ENCODE data around the gene CHIC2. TPM values are rescaled to one million over a fixed set of nuclear protein-coding genes. Genes with fewer than 3 reads are reported as not detected.
"Not testable (repeated sequence)": the region's sequence is repeated elsewhere in the genome, so short reads cannot be mapped to it uniquely, and the experiment has no call there.

The CHIC2 gene
- 10 to 100 TPM; 31.3 to 42.7 (median 33.0) TPM for total RNA-seq

DNA sequence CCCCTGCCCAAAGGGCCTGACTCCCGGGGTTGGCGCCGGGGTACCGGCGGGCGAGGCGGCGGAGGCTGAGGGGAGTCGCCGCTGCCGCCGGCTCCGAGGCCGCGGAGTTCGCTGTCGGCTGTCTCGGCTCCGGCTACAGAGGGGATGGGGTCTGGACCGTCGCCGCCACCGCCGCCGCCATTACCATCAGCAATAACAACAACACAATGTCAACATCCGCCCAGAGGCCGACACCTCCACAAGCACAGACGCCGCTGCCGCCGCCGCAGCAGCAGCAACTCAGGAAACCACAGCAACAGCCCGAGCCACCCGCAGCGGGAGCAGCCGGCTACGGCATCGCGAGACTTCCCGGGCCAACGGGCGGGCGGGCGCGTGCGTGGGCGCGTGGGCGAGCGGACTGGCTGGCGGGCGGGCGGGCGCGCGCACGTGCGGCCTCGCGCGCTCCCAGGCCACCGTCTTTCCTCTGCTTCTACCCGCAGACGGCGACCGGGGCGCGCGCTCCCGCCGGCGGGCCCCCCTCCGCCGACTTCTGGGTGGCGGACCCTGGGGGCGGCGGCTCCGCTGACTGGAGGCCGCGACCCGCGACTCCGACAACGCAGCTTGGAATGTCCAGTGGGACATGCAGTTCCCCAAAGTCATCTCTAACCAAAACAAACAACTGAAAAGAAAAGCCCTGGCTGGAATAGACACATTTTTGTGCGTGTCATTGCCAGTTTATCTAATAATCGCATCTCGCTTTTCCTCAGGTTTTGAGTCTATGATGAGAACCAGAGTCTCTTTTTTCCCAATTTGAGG is at the start of gene CHIC2:
CHIC2 (minus strand) TSS at position 289 of the 795 bp plus-strand sequence. CDS start 305 bp downstream, outside the sequence.
- Histone ChIP-seq H3K4me3 (replicated peaks in 1 of 3) (peak within 1 kb of the TSS; percentile 82 to 99 (median 98)), H3K4me1 (peaks cover 31 to 33% of the 10 kb centered on the region in 2 donors), H3K9me3 (no peaks in the 10 kb centered on the region), H3K27me3 (no peaks in the 10 kb centered on the region), H3K36me3 (no peaks in the 10 kb centered on the region), H3K27ac (peak within 1 kb of the TSS; percentile 84 to 96 (median 93))
- TF ChIP-seq, protein P1, sequence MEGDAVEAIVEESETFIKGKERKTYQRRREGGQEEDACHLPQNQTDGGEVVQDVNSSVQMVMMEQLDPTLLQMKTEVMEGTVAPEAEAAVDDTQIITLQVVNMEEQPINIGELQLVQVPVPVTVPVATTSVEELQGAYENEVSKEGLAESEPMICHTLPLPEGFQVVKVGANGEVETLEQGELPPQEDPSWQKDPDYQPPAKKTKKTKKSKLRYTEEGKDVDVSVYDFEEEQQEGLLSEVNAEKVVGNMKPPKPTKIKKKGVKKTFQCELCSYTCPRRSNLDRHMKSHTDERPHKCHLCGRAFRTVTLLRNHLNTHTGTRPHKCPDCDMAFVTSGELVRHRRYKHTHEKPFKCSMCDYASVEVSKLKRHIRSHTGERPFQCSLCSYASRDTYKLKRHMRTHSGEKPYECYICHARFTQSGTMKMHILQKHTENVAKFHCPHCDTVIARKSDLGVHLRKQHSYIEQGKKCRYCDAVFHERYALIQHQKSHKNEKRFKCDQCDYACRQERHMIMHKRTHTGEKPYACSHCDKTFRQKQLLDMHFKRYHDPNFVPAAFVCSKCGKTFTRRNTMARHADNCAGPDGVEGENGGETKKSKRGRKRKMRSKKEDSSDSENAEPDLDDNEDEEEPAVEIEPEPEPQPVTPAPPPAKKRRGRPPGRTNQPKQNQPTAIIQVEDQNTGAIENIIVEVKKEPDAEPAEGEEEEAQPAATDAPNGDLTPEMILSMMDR (IDR thresholded peaks at IDR 0.05): no peak
- peak; percentile 85 to 97 for TF ChIP-seq POLR2A (IDR thresholded peaks at IDR 0.05)
- DNase-seq: peak; percentile 96
- 0% methylated on average over 3 to 8 of the region's 87 CpGs for WGBS, 2 donors
- intact Hi-C loops (cut with DNase I): no loop called here

DNA sequence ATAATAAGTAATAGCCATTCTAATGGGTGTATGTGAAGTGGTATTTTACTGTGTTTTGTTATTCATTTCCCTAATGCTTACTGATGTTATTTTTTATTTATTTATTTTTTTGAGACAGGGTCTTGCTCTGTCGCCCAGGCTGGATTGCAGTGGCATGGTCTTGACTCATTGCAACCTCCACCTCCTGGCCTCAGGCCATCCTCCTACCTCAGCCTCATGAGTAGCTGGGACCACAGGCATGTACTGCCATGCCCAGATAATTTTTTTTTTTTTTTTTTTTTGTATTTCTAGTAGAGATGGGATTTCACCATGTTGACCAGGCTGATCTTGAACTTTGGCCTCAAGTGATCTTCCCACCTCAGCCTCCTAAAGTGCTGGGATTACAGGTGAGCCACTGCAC is 48.8 kb upstream of the CHIC2 start:
- H3K27me3 ChIP-seq: peaks cover 20% of the 10 kb centered on the region
- intact Hi-C loops (cut with DNase I): not testable (repeated sequence)

DNA sequence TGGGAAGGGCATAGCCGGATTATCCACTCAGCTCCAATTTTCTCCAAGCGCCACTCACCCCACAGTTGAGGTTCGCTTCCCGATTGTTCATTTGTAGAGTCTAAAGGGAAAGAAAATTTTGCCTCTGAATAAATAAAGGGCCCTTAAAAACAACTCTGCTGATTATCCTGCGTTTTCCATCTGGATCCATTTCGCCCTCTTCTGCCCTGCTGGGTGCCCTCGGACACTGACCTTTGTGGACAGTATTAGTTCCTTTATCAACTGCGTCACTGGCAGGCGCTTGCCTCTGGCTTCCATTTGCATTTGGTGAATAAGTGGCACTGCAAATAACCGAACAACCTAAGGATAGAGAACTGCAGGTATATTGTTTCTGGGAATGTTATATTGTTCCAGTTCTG is 45.6 kb upstream of the CHIC2 start:
- no peak for DNase-seq
- intact Hi-C loops (cut with DNase I): no loop called here
- no peak overlapping the region for H3K27ac ChIP-seq
- no peaks in the 10 kb centered on the region for H3K36me3 ChIP-seq
- peaks cover 8 to 17% of the 10 kb centered on the region in 2 donors for H3K4me1 ChIP-seq
- TF ChIP-seq, protein P1 (IDR thresholded peaks at IDR 0.05): no peak
- TF ChIP-seq POLR2A (IDR thresholded peaks at IDR 0.05): no peak
- no peaks in the 10 kb centered on the region for H3K9me3 ChIP-seq
- WGBS, 2 donors: 22 to 23% methylated on average over 10 of the region's 10 CpGs
- no peak overlapping the region for H3K4me3 ChIP-seq (replicated peaks in 1 of 3)
- H3K27me3 ChIP-seq: peaks cover 20% of the 10 kb centered on the region

More for the DNA sequence above, 48.8 kb upstream of the CHIC2 start:
- DNase-seq; H3K4me3 ChIP-seq (replicated peaks in 1 of 3); H3K36me3 ChIP-seq; H3K27ac ChIP-seq; H3K9me3 ChIP-seq: not testable (repeated sequence)
- H3K4me1 ChIP-seq: peaks cover 8 to 17% of the 10 kb centered on the region in 2 donors
- WGBS, 2 donors: 87 to 100% methylated on average over 1 of the region's 1 CpG

DNA sequence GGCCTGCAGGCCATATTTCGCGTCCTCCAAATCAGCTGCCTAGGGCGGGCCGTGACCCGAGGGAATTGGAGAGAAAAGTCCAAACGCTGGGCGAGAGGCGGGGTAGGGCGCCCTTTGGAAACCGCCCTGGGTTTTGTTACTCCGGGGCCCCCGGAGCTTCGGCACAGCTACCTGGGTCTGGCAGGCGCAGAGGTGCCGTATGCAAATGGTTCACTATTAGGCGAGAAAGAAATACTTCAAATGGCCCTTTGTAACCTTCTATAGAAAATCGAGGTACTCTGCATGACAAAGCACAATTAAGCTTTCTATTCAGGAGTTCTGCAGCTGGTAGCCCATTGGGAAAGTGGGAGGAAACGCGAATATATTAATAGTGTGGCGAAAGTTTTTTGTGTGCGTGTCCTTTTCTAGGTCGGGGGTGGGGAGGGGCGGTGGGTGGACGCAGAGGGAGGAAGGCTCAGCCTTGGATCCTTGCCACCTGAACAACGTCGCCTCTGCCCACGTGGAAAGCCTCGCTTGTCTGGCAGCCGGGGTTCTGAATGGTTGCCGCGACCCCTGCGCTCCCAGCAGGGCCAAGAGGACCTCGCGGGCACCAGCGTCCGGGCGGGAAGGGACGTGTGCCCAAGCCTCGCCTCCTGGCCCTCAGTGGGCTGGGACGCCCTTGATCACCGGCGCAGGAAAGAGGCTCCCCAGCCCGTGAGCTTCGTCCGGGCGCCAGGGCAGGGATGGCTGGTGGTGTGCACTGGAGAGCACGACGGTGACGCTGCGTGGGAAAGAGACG is 45.0 kb upstream of the CHIC2 start:
- intact Hi-C loops (cut with DNase I): loop anchor here (10.0 kb wide), 1 partner anchor 115 kb away; the partner anchor contains the start of gene PDGFRA
- no peak overlapping the region for H3K4me3 ChIP-seq (replicated peaks in 1 of 3)
- peaks cover 8 to 17% of the 10 kb centered on the region in 2 donors for H3K4me1 ChIP-seq
- peaks cover 20% of the 10 kb centered on the region for H3K27me3 ChIP-seq
- H3K9me3 ChIP-seq: no peaks in the 10 kb centered on the region
- TF ChIP-seq POLR2A (IDR thresholded peaks at IDR 0.05): no peak
- TF ChIP-seq, protein P1 (IDR thresholded peaks at IDR 0.05): no peak
- no peak overlapping the region for H3K27ac ChIP-seq
- no peak for DNase-seq
- 12 to 14% methylated on average over 43 to 44 of the region's 51 CpGs for WGBS, 2 donors
- no peaks in the 10 kb centered on the region for H3K36me3 ChIP-seq

DNA sequence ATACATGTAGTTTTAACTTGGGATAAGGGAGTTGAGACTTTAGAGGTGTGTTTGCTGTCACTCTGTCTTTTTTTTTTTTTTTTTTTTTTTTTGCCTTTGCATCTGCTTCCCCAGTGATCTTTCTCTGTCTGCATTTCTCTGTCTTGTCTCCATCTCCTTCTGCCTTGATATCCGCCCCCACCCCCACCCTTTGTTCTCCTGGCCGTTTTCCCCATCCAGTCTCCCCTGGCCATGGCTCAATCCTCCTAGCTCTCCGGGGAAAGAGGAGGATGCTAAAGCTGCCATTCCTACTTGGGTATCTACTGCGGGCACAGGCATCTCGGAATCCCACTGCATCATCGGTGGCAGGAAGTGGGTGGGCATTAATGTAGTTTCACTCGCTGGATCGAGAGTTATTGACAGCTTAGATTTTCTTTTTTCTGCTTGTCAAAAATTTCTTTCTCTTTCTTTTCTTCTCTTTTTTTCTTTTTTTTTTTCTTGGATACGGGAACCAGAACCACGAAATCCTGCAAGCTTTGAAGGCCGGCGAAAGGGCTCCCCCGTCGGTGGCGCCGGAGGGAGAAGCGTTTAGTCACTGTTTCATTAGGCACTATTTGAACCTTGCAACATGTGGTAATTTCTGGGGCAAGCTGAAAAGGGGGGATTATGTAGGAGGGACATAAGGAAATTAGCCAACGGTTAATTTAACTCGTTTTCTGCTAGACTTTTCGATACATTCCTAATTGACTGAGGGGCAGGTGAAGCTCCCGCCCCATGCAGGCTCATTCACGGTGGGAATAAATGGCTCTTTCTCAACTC is 43.7 kb upstream of the CHIC2 start:
- WGBS, 2 donors: 23% methylated on average over 22 of the region's 22 CpGs
- Histone ChIP-seq H3K36me3 (no peaks in the 10 kb centered on the region), H3K4me1 (peaks cover 11 to 17% of the 10 kb centered on the region in 2 donors), H3K4me3 (replicated peaks in 1 of 3) (no peak overlapping the region), H3K27ac (no peak overlapping the region), H3K27me3 (peaks cover 31% of the 10 kb centered on the region), H3K9me3 (no peaks in the 10 kb centered on the region)
- intact Hi-C loops (cut with DNase I): loop anchor here (10.0 kb wide), 1 partner anchor 117 kb away; the partner anchor contains the start of gene PDGFRA
- TF ChIP-seq, protein P1 (IDR thresholded peaks at IDR 0.05): no peak
- no peak for TF ChIP-seq POLR2A (IDR thresholded peaks at IDR 0.05)
- DNase-seq: no peak
